Measurements from ENCODE around the gene MAP3K8.
A peak's percentile ranks its signal among the peaks of the same experiment; 100 is the strongest.

Gene MAP3K8

GRCh38 chr10:30436671-30437030 lies 2.7 kb downstream of the MAP3K8 start:
- no peak for DNase-seq (ENCODE audit: low read depth)
- TF ChIP-seq CTCF (IDR thresholded peaks at IDR 0.05; ENCODE audit: low read depth, low read length, missing control alignments) = no peak
- H3K4me3 ChIP-seq (ENCODE audit: low read depth, low read length) = peak overlapping the region; percentile 53

GRCh38 chr10:30437031-30437841 lies 3.3 kb downstream of the MAP3K8 start:
- no peak for TF ChIP-seq CTCF (IDR thresholded peaks at IDR 0.05; ENCODE audit: low read depth, low read length, missing control alignments)
- no peak for DNase-seq (ENCODE audit: low read depth)
- peak overlapping the region; percentile 53 for H3K4me3 ChIP-seq (ENCODE audit: low read depth, low read length)

GRCh38 chr10:30438021-30438850 lies 4.3 kb downstream of the MAP3K8 start:
- H3K4me3 ChIP-seq (ENCODE audit: low read depth, low read length) = peak overlapping the region; percentile 53
- no peak for DNase-seq (ENCODE audit: low read depth)
- TF ChIP-seq CTCF (IDR thresholded peaks at IDR 0.05; ENCODE audit: low read depth, low read length, missing control alignments) = no peak

GRCh38 chr10:30439931-30440330 lies 5.9 kb downstream of the MAP3K8 start:
- no peak for TF ChIP-seq CTCF (IDR thresholded peaks at IDR 0.05; ENCODE audit: low read depth, low read length, missing control alignments)
- no peak for DNase-seq (ENCODE audit: low read depth)
- H3K4me3 ChIP-seq (ENCODE audit: low read depth, low read length) = no peak overlapping the region

- TF ChIP-seq CTCF (IDR thresholded peaks at IDR 0.05; ENCODE audit: low read depth, low read length, missing control alignments) = no peak
- no peak for DNase-seq (ENCODE audit: low read depth)
- no peak overlapping the region for H3K4me3 ChIP-seq (ENCODE audit: low read depth, low read length)
Measured at GRCh38 chr10:30442019-30442606, 8.1 kb downstream of the MAP3K8 start.

GRCh38 chr10:30443049-30443448 lies 9.1 kb downstream of the MAP3K8 start:
- no peak for DNase-seq (ENCODE audit: low read depth)
- TF ChIP-seq CTCF (IDR thresholded peaks at IDR 0.05; ENCODE audit: low read depth, low read length, missing control alignments) = no peak
- no peak overlapping the region for H3K4me3 ChIP-seq (ENCODE audit: low read depth, low read length)
